H1 (cell line): Measurements from ENCODE around the gene SPATS2L. TPM values are rescaled to one million over a fixed set of nuclear protein-coding genes. Genes with fewer than 3 reads are reported as not detected.

Experiments
- TEAD4 ChIP-seq: IDR thresholded peaks from 2 replicates; pipeline ENCODE4 v1.6.1; 2012; ENCODE audit warnings: low read depth, low read length, inconsistent platforms, mixed read lengths
- polyA plus RNA-seq, 7 experiments: library from polyadenylated mRNA; depleted of rRNA in 3 of 7; stranded (reverse) in 5 of 7; unstranded in 2 of 7; fragments of >200 nt in 5 of 7; fragments of 200-250 nt in 2 of 7; gene quantifications; 1 replicate in 5 of 7; 2 replicates in 1 of 7; 4 replicates in 1 of 7; pipeline versions ENCODE4 v1.2.1 to v1.2.3, GENCODE V29; 2011 to 2013; ENCODE audit warnings: missing spikeins in 2 of 7, mixed read lengths in 2 of 7
- total RNA-seq: library from RNA; stranded (reverse); fragmentation: NEBNext Ultra II Directional; extraction: Animal tissue kit (Norgen Biotek cat#: 25700); gene quantifications from 2 replicates; pipeline ENCODE4 v1.2.1, GENCODE V29; 2021
- TF ChIP-seq, protein P1 (sequence below): fragments of 300-600 bp; sonication (generic); IDR thresholded peaks from 2 replicates; pipeline ENCODE4 v1.7.1; 2012; ENCODE audit warnings: low read length, moderate library complexity, mild to moderate bottlenecking, inconsistent platforms; ENCODE audit not compliant: insufficient replicate concordance

The SPATS2L gene
- total and polyA plus RNA-seq, 2 of the 8 experiments (the other 6 are each of a cell fraction or from before 2014, with no cell fraction given) = 67.3 to 189 TPM

- TF ChIP-seq, protein P1, sequence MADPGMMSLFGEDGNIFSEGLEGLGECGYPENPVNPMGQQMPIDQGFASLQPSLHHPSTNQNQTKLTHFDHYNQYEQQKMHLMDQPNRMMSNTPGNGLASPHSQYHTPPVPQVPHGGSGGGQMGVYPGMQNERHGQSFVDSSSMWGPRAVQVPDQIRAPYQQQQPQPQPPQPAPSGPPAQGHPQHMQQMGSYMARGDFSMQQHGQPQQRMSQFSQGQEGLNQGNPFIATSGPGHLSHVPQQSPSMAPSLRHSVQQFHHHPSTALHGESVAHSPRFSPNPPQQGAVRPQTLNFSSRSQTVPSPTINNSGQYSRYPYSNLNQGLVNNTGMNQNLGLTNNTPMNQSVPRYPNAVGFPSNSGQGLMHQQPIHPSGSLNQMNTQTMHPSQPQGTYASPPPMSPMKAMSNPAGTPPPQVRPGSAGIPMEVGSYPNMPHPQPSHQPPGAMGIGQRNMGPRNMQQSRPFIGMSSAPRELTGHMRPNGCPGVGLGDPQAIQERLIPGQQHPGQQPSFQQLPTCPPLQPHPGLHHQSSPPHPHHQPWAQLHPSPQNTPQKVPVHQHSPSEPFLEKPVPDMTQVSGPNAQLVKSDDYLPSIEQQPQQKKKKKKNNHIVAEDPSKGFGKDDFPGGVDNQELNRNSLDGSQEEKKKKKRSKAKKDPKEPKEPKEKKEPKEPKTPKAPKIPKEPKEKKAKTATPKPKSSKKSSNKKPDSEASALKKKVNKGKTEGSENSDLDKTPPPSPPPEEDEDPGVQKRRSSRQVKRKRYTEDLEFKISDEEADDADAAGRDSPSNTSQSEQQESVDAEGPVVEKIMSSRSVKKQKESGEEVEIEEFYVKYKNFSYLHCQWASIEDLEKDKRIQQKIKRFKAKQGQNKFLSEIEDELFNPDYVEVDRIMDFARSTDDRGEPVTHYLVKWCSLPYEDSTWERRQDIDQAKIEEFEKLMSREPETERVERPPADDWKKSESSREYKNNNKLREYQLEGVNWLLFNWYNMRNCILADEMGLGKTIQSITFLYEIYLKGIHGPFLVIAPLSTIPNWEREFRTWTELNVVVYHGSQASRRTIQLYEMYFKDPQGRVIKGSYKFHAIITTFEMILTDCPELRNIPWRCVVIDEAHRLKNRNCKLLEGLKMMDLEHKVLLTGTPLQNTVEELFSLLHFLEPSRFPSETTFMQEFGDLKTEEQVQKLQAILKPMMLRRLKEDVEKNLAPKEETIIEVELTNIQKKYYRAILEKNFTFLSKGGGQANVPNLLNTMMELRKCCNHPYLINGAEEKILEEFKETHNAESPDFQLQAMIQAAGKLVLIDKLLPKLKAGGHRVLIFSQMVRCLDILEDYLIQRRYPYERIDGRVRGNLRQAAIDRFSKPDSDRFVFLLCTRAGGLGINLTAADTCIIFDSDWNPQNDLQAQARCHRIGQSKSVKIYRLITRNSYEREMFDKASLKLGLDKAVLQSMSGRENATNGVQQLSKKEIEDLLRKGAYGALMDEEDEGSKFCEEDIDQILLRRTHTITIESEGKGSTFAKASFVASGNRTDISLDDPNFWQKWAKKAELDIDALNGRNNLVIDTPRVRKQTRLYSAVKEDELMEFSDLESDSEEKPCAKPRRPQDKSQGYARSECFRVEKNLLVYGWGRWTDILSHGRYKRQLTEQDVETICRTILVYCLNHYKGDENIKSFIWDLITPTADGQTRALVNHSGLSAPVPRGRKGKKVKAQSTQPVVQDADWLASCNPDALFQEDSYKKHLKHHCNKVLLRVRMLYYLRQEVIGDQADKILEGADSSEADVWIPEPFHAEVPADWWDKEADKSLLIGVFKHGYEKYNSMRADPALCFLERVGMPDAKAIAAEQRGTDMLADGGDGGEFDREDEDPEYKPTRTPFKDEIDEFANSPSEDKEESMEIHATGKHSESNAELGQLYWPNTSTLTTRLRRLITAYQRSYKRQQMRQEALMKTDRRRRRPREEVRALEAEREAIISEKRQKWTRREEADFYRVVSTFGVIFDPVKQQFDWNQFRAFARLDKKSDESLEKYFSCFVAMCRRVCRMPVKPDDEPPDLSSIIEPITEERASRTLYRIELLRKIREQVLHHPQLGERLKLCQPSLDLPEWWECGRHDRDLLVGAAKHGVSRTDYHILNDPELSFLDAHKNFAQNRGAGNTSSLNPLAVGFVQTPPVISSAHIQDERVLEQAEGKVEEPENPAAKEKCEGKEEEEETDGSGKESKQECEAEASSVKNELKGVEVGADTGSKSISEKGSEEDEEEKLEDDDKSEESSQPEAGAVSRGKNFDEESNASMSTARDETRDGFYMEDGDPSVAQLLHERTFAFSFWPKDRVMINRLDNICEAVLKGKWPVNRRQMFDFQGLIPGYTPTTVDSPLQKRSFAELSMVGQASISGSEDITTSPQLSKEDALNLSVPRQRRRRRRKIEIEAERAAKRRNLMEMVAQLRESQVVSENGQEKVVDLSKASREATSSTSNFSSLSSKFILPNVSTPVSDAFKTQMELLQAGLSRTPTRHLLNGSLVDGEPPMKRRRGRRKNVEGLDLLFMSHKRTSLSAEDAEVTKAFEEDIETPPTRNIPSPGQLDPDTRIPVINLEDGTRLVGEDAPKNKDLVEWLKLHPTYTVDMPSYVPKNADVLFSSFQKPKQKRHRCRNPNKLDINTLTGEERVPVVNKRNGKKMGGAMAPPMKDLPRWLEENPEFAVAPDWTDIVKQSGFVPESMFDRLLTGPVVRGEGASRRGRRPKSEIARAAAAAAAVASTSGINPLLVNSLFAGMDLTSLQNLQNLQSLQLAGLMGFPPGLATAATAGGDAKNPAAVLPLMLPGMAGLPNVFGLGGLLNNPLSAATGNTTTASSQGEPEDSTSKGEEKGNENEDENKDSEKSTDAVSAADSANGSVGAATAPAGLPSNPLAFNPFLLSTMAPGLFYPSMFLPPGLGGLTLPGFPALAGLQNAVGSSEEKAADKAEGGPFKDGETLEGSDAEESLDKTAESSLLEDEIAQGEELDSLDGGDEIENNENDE = no peak
- no peak for TF ChIP-seq TEAD4
- TF ChIP-seq, all 59 proteins: peak for 0
Measured at GRCh38 chr2:200302940-200303727, 3.4 kb upstream of the SPATS2L start (continued).
